Activated T-helper 17 cell treated with anti-CD3 and anti-CD28 coated beads, Interleukin-2, amount 50 U/mL, for 72 hours (primary cell): ENCODE data around the gene GALNT17. TPM values are rescaled to one million over a fixed set of nuclear protein-coding genes. Genes with fewer than 3 reads are reported as not detected.

ENCODE experiments used
- ATAC-seq: fragments of 150-1000 bp; cut with Tn5 transposase; replicated peaks from 2 replicates; pipeline ENCODE4 v1.10.0; 2021; ENCODE audit warnings: mild to moderate bottlenecking, moderate library complexity
- H3K27ac Mint-ChIP-seq: one replicate; pipeline ENCODE4 v1.8.0; 2022; ENCODE audit warnings: mixed read lengths
- H3K27me3 Mint-ChIP-seq: one replicate; pipeline ENCODE4 v1.8.0; 2022; ENCODE audit warnings: mixed read lengths
- H3K36me3 Mint-ChIP-seq: one replicate; pipeline ENCODE4 v1.8.0; 2022; ENCODE audit warnings: low read depth, mild to moderate bottlenecking, mixed read lengths
- H3K4me1 Mint-ChIP-seq: one replicate; pipeline ENCODE4 v1.8.0; 2022; ENCODE audit warnings: mixed read lengths
- H3K4me3 Mint-ChIP-seq: one replicate; pipeline ENCODE4 v1.8.0; 2022; ENCODE audit warnings: mild to moderate bottlenecking, mixed read lengths
- H3K9me3 Mint-ChIP-seq: one replicate; pipeline ENCODE4 v1.8.0; 2022; ENCODE audit warnings: mixed read lengths
- total RNA-seq, 2 donors: library from RNA; stranded (reverse); gene quantifications; one replicate each; pipeline ENCODE4 v1.2.3, GENCODE V29; 2022

The GALNT17 gene
- total RNA-seq, 2 donors from 2014 or later, result not detected

GRCh38 chr7:71518880-71519279, 386.9 kb downstream of the GALNT17 start:
- H3K27ac Mint-ChIP-seq, result no peak overlapping the region
- peaks cover 3% of the 10 kb centered on the region for H3K27me3 Mint-ChIP-seq
- ATAC-seq, result no peak
- H3K9me3 Mint-ChIP-seq, result peaks cover 24% of the 10 kb centered on the region
- H3K36me3 Mint-ChIP-seq, result no peaks in the 10 kb centered on the region
- no peaks in the 10 kb centered on the region for H3K4me1 Mint-ChIP-seq
- no peak overlapping the region for H3K4me3 Mint-ChIP-seq

GRCh38 chr7:71521506-71521905, 389.6 kb downstream of the GALNT17 start:
- Mint-ChIP-seq H3K4me1 (no peaks in the 10 kb centered on the region), H3K4me3 (no peak overlapping the region), H3K27ac (no peak overlapping the region), H3K36me3 (no peaks in the 10 kb centered on the region), H3K27me3 (no peaks in the 10 kb centered on the region), H3K9me3 (peaks cover 12% of the 10 kb centered on the region)
- no peak for ATAC-seq

- Mint-ChIP-seq H3K4me3 (no peak overlapping the region), H3K4me1 (no peaks in the 10 kb centered on the region), H3K27ac (no peak overlapping the region), H3K9me3 (peaks cover 4% of the 10 kb centered on the region), H3K36me3 (no peaks in the 10 kb centered on the region), H3K27me3 (no peaks in the 10 kb centered on the region)
- no peak for ATAC-seq
Observed at GRCh38 chr7:71526106-71526505, 394.2 kb downstream of the GALNT17 start.

GRCh38 chr7:71527213-71527612, 395.3 kb downstream of the GALNT17 start:
- ATAC-seq, result no peak
- no peaks in the 10 kb centered on the region for H3K27me3 Mint-ChIP-seq
- H3K4me1 Mint-ChIP-seq, result no peaks in the 10 kb centered on the region
- H3K27ac Mint-ChIP-seq, result no peak overlapping the region
- peaks cover 5% of the 10 kb centered on the region for H3K9me3 Mint-ChIP-seq
- no peaks in the 10 kb centered on the region for H3K36me3 Mint-ChIP-seq
- H3K4me3 Mint-ChIP-seq, result no peak overlapping the region

- H3K4me3 Mint-ChIP-seq, result no peak overlapping the region
- no peaks in the 10 kb centered on the region for H3K27me3 Mint-ChIP-seq
- peaks cover 7% of the 10 kb centered on the region for H3K9me3 Mint-ChIP-seq
- H3K27ac Mint-ChIP-seq, result no peak overlapping the region
- ATAC-seq, result no peak
- no peaks in the 10 kb centered on the region for H3K36me3 Mint-ChIP-seq
- no peaks in the 10 kb centered on the region for H3K4me1 Mint-ChIP-seq
Observed at GRCh38 chr7:71535616-71536015, 403.7 kb downstream of the GALNT17 start.

GRCh38 chr7:71538210-71538609, 406.3 kb downstream of the GALNT17 start:
- no peak overlapping the region for H3K4me3 Mint-ChIP-seq
- H3K4me1 Mint-ChIP-seq, result no peaks in the 10 kb centered on the region
- no peak for ATAC-seq
- no peaks in the 10 kb centered on the region for H3K27me3 Mint-ChIP-seq
- H3K9me3 Mint-ChIP-seq, result peaks cover 4% of the 10 kb centered on the region
- H3K36me3 Mint-ChIP-seq, result no peaks in the 10 kb centered on the region
- no peak overlapping the region for H3K27ac Mint-ChIP-seq

- no peak for ATAC-seq
- Mint-ChIP-seq H3K9me3 (peaks cover 4% of the 10 kb centered on the region), H3K4me3 (no peak overlapping the region), H3K27me3 (no peaks in the 10 kb centered on the region), H3K36me3 (no peaks in the 10 kb centered on the region), H3K4me1 (no peaks in the 10 kb centered on the region), H3K27ac (no peak overlapping the region)
Observed at GRCh38 chr7:71539615-71540014, 407.7 kb downstream of the GALNT17 start.

- H3K27me3 Mint-ChIP-seq, result no peaks in the 10 kb centered on the region
- H3K27ac Mint-ChIP-seq, result no peak overlapping the region
- no peak for ATAC-seq
- H3K36me3 Mint-ChIP-seq, result no peaks in the 10 kb centered on the region
- H3K9me3 Mint-ChIP-seq, result peaks cover 4% of the 10 kb centered on the region
- no peaks in the 10 kb centered on the region for H3K4me1 Mint-ChIP-seq
- no peak overlapping the region for H3K4me3 Mint-ChIP-seq
Observed at GRCh38 chr7:71541707-71542353, 409.9 kb downstream of the GALNT17 start.

- no peak overlapping the region for H3K27ac Mint-ChIP-seq
- H3K27me3 Mint-ChIP-seq, result no peaks in the 10 kb centered on the region
- ATAC-seq, result no peak
- H3K4me1 Mint-ChIP-seq, result no peaks in the 10 kb centered on the region
- no peak overlapping the region for H3K4me3 Mint-ChIP-seq
- H3K9me3 Mint-ChIP-seq, result peaks cover 7% of the 10 kb centered on the region
- H3K36me3 Mint-ChIP-seq, result no peaks in the 10 kb centered on the region
Observed at GRCh38 chr7:71543396-71543795, 411.5 kb downstream of the GALNT17 start.

GRCh38 chr7:71544816-71545215, 412.9 kb downstream of the GALNT17 start:
- no peak for ATAC-seq
- Mint-ChIP-seq H3K4me3 (no peak overlapping the region), H3K9me3 (peaks cover 13% of the 10 kb centered on the region), H3K36me3 (no peaks in the 10 kb centered on the region), H3K4me1 (no peaks in the 10 kb centered on the region), H3K27me3 (peaks cover 3% of the 10 kb centered on the region), H3K27ac (no peak overlapping the region)

- Mint-ChIP-seq H3K27ac (no peak overlapping the region), H3K36me3 (no peaks in the 10 kb centered on the region), H3K9me3 (peaks cover 18% of the 10 kb centered on the region), H3K4me3 (no peak overlapping the region), H3K4me1 (no peaks in the 10 kb centered on the region), H3K27me3 (peaks cover 3% of the 10 kb centered on the region)
- no peak for ATAC-seq
Observed at GRCh38 chr7:71547426-71547825, 415.5 kb downstream of the GALNT17 start.

GRCh38 chr7:71548746-71549145, 416.8 kb downstream of the GALNT17 start:
- ATAC-seq, result no peak
- H3K9me3 Mint-ChIP-seq, result peaks cover 21% of the 10 kb centered on the region
- H3K4me1 Mint-ChIP-seq, result no peaks in the 10 kb centered on the region
- H3K27ac Mint-ChIP-seq, result no peak overlapping the region
- peaks cover 3% of the 10 kb centered on the region for H3K27me3 Mint-ChIP-seq
- H3K4me3 Mint-ChIP-seq, result no peak overlapping the region
- no peaks in the 10 kb centered on the region for H3K36me3 Mint-ChIP-seq

- H3K36me3 Mint-ChIP-seq, result no peaks in the 10 kb centered on the region
- peaks cover 3% of the 10 kb centered on the region for H3K27me3 Mint-ChIP-seq
- no peak overlapping the region for H3K27ac Mint-ChIP-seq
- no peak overlapping the region for H3K4me3 Mint-ChIP-seq
- H3K9me3 Mint-ChIP-seq, result peaks cover 29% of the 10 kb centered on the region
- ATAC-seq, result no peak
- H3K4me1 Mint-ChIP-seq, result no peaks in the 10 kb centered on the region
Observed at GRCh38 chr7:71553306-71553705, 421.4 kb downstream of the GALNT17 start.

- no peak for ATAC-seq
- H3K4me3 Mint-ChIP-seq, result no peak overlapping the region
- no peaks in the 10 kb centered on the region for H3K4me1 Mint-ChIP-seq
- H3K9me3 Mint-ChIP-seq, result peaks cover 22% of the 10 kb centered on the region
- H3K27me3 Mint-ChIP-seq, result no peaks in the 10 kb centered on the region
- no peaks in the 10 kb centered on the region for H3K36me3 Mint-ChIP-seq
- no peak overlapping the region for H3K27ac Mint-ChIP-seq
Observed at GRCh38 chr7:71555758-71556157, 423.8 kb downstream of the GALNT17 start.

- no peak overlapping the region for H3K27ac Mint-ChIP-seq
- no peaks in the 10 kb centered on the region for H3K4me1 Mint-ChIP-seq
- no peaks in the 10 kb centered on the region for H3K36me3 Mint-ChIP-seq
- H3K4me3 Mint-ChIP-seq, result no peak overlapping the region
- peaks cover 7% of the 10 kb centered on the region for H3K9me3 Mint-ChIP-seq
- no peaks in the 10 kb centered on the region for H3K27me3 Mint-ChIP-seq
- no peak for ATAC-seq
Observed at GRCh38 chr7:71558806-71559613, 427.1 kb downstream of the GALNT17 start.
